ENCODE data around the gene CHL1. TPM values are rescaled to one million over a fixed set of nuclear protein-coding genes. Genes with fewer than 3 reads are reported as not detected.

Gene CHL1
- total RNA-seq, 4 donors from 2014 or later: 2.6 to 64.8 (median 17.7) TPM

DNA sequence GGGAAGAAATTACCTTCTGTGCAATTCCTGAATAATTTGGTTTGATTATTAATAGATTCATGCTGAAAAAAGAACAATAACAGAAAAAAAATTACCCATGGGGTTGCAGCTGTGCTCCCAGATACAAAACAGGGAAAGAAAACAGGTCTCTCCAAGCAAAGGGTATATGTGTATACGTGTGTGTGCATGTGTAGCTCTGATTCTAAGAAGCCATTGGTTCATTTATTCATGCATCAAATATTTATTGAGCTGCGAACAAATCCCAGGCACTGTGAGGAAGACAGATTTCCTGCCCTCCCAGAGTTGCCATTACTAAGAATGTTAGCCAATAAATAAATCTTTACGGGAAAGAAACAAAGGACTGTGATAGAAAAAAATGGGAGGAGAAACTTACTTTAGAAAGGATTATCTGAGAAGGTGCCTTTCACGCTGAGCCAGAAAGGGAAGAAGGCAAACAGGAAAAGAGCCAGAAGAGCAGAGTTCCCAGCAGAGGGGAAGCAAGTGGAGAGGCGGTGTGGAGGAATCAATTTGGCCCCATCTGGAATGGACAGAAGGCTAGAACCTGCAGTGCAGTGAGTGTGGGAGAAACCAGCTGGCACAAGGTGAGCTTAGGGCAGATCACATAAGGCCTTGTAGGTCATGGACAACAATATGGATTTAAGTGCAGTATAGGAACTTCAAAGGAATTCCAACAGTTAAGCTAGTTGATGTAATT is 20.7 kb downstream of the CHL1 start:
- intact Hi-C loops (cut with DNase I; ENCODE audit: low total_unique reads): no loop called here
- TF ChIP-seq POLR2A (IDR thresholded peaks at IDR 0.05): no peak
- TF ChIP-seq, protein P1, sequence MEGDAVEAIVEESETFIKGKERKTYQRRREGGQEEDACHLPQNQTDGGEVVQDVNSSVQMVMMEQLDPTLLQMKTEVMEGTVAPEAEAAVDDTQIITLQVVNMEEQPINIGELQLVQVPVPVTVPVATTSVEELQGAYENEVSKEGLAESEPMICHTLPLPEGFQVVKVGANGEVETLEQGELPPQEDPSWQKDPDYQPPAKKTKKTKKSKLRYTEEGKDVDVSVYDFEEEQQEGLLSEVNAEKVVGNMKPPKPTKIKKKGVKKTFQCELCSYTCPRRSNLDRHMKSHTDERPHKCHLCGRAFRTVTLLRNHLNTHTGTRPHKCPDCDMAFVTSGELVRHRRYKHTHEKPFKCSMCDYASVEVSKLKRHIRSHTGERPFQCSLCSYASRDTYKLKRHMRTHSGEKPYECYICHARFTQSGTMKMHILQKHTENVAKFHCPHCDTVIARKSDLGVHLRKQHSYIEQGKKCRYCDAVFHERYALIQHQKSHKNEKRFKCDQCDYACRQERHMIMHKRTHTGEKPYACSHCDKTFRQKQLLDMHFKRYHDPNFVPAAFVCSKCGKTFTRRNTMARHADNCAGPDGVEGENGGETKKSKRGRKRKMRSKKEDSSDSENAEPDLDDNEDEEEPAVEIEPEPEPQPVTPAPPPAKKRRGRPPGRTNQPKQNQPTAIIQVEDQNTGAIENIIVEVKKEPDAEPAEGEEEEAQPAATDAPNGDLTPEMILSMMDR (IDR thresholded peaks at IDR 0.05): no peak

GRCh38 chr3:217948-218347 is 21.4 kb downstream of the CHL1 start:
- H3K4me1 ChIP-seq: no peaks in the 10 kb centered on the region
- H3K4me3 ChIP-seq: no peak overlapping the region
- no peak overlapping the region for H3K27ac ChIP-seq
- intact Hi-C loops (cut with DNase I; ENCODE audit: low total_unique reads): no loop called here
- no peak for TF ChIP-seq POLR2A (IDR thresholded peaks at IDR 0.05)
- TF ChIP-seq, protein P1 (IDR thresholded peaks at IDR 0.05): no peak
- no peaks in the 10 kb centered on the region for H3K9me3 ChIP-seq
- H3K36me3 ChIP-seq: no peaks in the 10 kb centered on the region
- no peak for DNase-seq
- H3K27me3 ChIP-seq: no peaks in the 10 kb centered on the region

More for the DNA sequence above, 20.7 kb downstream of the CHL1 start:
- DNase-seq: no peak
- Histone ChIP-seq H3K9me3 (no peaks in the 10 kb centered on the region), H3K4me3 (no peak overlapping the region), H3K4me1 (no peaks in the 10 kb centered on the region), H3K36me3 (no peaks in the 10 kb centered on the region), H3K27me3 (no peaks in the 10 kb centered on the region), H3K27ac (no peak overlapping the region)

DNA sequence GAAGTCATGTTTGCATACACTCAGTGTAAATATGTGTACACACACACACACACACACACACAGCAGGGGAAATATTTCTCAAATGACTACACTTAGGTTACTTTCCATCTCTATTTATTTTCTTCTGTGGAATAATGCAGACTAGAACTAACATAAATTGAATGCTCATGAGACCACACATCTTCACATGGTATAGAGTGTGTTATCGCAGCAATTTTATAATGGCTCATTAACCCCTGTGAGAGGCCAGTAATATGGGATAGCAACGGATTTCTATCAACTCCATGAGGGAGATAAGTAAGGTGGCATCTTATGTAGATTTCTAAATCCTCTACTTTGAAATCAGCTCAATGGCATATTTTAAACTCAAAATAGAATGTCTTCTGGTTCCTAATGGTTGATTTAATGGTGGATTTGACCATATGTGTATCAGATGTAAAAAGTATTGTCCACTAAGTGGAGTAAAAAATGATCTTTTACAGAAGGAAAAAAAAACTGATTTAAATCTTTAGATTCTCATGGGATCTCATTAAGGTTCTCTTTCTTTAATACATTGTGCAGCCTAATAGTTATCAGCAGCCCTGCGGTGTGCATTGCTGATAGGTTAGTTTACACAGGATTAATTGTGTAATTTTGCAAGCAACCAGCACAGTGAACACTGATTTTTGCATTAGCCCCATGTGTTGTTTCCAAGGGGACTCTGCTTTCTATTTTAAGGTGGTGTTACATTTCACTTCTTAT is 32.0 kb downstream of the CHL1 start:
- Histone ChIP-seq H3K4me3 (no peak overlapping the region), H3K36me3 (no peaks in the 10 kb centered on the region), H3K27me3 (no peaks in the 10 kb centered on the region), H3K4me1 (no peaks in the 10 kb centered on the region), H3K27ac (no peak overlapping the region), H3K9me3 (no peaks in the 10 kb centered on the region)
- no peak for TF ChIP-seq POLR2A (IDR thresholded peaks at IDR 0.05)
- TF ChIP-seq, protein P1 (IDR thresholded peaks at IDR 0.05): no peak
- intact Hi-C loops (cut with DNase I; ENCODE audit: low total_unique reads): no loop called here
- no peak for DNase-seq

DNA sequence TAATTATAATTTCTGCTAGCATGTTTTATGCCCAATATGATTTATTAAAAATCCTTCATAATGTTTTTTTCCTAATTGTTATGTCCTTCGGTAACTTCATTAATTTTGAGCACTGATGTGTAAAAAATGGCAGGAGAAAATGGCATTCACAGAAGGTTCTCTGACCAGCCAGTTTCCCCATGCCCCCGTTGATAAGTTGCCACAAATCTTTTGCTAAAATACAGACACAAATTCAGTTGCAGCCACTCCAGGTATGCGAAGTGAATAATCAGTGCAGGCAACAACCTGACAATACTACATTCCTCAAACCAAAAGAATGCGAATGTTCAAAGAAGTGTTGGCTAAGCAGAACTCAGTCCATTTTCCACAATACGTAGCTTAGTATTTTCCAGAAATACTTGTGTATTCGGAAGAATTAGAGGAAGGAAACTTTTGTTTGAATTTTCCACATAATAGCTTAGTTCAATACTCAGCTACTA is 32.7 kb downstream of the CHL1 start:
- no peak for TF ChIP-seq POLR2A (IDR thresholded peaks at IDR 0.05)
- TF ChIP-seq, protein P1 (IDR thresholded peaks at IDR 0.05): no peak
- no peaks in the 10 kb centered on the region for H3K4me1 ChIP-seq
- no peak for DNase-seq
- H3K27me3 ChIP-seq: no peaks in the 10 kb centered on the region
- no peaks in the 10 kb centered on the region for H3K9me3 ChIP-seq
- no peak overlapping the region for H3K27ac ChIP-seq
- no peak overlapping the region for H3K4me3 ChIP-seq
- no peaks in the 10 kb centered on the region for H3K36me3 ChIP-seq
- intact Hi-C loops (cut with DNase I; ENCODE audit: low total_unique reads): no loop called here

GRCh38 chr3:236881-237280 is 40.3 kb downstream of the CHL1 start:
- intact Hi-C loops (cut with DNase I; ENCODE audit: low total_unique reads): no loop called here
- no peaks in the 10 kb centered on the region for H3K36me3 ChIP-seq
- H3K9me3 ChIP-seq: no peaks in the 10 kb centered on the region
- no peak overlapping the region for H3K27ac ChIP-seq
- TF ChIP-seq, protein P1 (IDR thresholded peaks at IDR 0.05): no peak
- no peak for TF ChIP-seq POLR2A (IDR thresholded peaks at IDR 0.05)
- H3K4me3 ChIP-seq: no peak overlapping the region
- H3K27me3 ChIP-seq: no peaks in the 10 kb centered on the region
- DNase-seq: no peak
- H3K4me1 ChIP-seq: no peaks in the 10 kb centered on the region

Data from uterus (tissue), 4 donors.